PFSK-1 (cell line): ENCODE data around the gene FBN1.

Source experiments
- POLR2AphosphoS5 ChIP-seq: IDR thresholded peaks from 2 replicates; pipeline ENCODE4 v1.6.1; 2012; ENCODE audit warnings: low read depth, mild to moderate bottlenecking, control low read depth, low read length, moderate library complexity
- SIN3A ChIP-seq: IDR thresholded peaks from 2 replicates; pipeline ENCODE4 v1.6.1; 2012; ENCODE audit warnings: mild to moderate bottlenecking, low read length, moderate library complexity, borderline replicate concordance; ENCODE audit not compliant: insufficient read depth

DNA sequence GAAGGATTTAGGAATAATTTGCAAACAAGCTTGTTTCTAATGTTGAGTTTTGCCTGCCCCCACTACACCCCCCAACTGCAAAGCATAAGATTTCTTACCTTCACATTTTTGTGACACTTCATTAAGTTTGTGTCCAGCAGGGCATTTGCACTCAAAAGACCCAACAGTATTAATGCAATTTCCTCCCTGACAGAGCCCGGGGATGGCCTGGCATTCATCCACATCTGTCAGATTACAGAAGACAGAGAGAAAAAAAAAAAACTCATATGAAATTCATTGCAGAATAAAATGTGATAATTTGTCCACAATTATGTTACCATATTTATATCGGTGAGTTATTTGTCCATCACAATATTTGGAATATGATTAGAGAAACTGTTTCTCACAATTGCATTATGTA, 111.5 kb downstream of the FBN1 start:
- no peak for TF ChIP-seq POLR2AphosphoS5
- TF ChIP-seq SIN3A, result no peak
